Lower leg skin (tissue), 3 donors: Measurements from ENCODE around the gene APP.

ENCODE experiments used
- CTCF ChIP-seq, 3 donors: fragments of 450-650 bp; IDR thresholded peaks; one replicate each; pipeline ENCODE4 v1.5.1; 2016; ENCODE audit warnings: antibody characterized with exemption in 3 of 3, mild to moderate bottlenecking in 3 of 3, moderate library complexity in 2 of 3
- POLR2A ChIP-seq, 2 donors: fragments of 450-650 bp; IDR thresholded peaks; one replicate each; pipeline ENCODE4 v1.6.1; 2016 to 2017; ENCODE audit warnings: antibody characterized with exemption in 2 of 2, mild to moderate bottlenecking in 1 of 2, moderate library complexity in 1 of 2

DNA sequence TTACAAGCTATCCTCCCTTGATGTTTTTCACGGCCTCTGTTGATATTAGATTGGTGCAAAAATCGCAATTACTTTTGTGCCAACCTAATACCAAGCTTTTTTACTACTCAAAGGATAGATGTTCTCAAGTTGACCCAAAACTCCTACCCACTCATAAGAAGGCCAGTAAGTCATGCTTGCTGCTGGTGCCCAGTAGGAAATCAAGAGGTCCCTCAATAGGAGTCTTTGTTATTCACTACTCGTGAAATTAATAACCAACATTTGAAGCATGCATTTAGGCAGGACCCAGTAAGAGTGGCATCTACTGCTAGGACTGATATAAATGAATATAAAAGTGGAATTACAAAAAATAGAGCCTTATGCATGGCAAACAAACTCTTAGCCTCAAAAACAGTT lies 52.6 kb downstream of the APP start:
- TF ChIP-seq CTCF (IDR thresholded peaks at IDR 0.05) (no peak), POLR2A (IDR thresholded peaks at IDR 0.05) (no peak)
